22Rv1 (cell line): ENCODE measurements around the gene DAAM2.

Experiments
- H3K27ac ChIP-seq: fragments of 450-650 bp; 2 replicates; pipeline ENCODE4 v1.5.1; 2017
- CTCF ChIP-seq: fragments of 450-650 bp; IDR thresholded peaks from 2 replicates; pipeline ENCODE4 v1.5.1; 2017; ENCODE audit warnings: mild to moderate bottlenecking
- ZFX ChIP-seq: fragments of 450-650 bp; IDR thresholded peaks from 2 replicates; pipeline ENCODE4 v1.6.1; 2017; ENCODE audit warnings: antibody characterized with exemption, borderline replicate concordance

Gene DAAM2

DNA sequence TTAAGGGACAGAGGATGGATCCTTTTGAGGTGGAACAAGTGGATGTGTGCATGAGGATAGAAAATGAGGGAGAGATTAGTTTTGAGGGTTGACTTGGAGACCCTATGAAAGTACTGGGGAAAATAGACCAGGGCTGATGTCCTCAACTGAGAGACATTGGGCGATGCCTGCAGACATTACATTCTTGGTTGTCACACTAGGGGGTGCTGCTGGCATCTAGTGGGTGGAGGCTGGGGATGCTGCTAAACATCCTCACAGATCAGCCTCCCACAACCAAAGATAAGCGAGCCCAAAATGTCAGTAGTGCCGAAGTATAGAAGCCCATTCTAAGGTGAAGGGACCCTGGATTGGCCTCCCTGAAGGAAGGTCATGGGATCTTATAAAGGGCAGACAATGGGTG lies 78.8 kb downstream of the DAAM2 start:
- H3K27ac ChIP-seq = no peak overlapping the region
- TF ChIP-seq CTCF (peak; percentile 22; the same call in 1 of the 2 replicates), ZFX (no peak)

- H3K27ac ChIP-seq = no peak overlapping the region
- no peak for TF ChIP-seq CTCF
- no peak for TF ChIP-seq ZFX
Measured at GRCh38 chr6:39873439-39873838, 81.3 kb downstream of the DAAM2 start.

DNA sequence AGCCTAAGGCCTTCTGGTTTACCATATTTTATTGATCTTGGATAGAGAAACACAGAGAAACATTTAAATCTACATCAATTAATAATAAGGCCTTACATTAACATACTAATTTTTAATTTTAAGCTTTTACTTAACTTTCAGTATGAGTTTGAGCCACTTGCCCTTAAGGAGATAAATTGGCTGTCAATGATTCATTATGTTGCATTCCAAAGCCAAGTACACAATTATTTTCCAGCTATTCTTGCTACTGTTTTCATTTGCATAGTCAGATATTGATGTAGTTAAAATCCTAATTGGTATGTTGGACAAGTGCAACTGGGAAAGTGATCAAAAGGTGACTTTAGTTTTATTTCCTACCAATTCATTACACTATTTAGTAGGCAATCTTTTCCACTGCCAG lies 83.9 kb downstream of the DAAM2 start:
- TF ChIP-seq ZFX (no peak), CTCF (no peak)
- H3K27ac ChIP-seq = no peak overlapping the region

GRCh38 chr6:39876826-39877225 lies 84.7 kb downstream of the DAAM2 start:
- TF ChIP-seq CTCF (no peak), ZFX (no peak)

DNA sequence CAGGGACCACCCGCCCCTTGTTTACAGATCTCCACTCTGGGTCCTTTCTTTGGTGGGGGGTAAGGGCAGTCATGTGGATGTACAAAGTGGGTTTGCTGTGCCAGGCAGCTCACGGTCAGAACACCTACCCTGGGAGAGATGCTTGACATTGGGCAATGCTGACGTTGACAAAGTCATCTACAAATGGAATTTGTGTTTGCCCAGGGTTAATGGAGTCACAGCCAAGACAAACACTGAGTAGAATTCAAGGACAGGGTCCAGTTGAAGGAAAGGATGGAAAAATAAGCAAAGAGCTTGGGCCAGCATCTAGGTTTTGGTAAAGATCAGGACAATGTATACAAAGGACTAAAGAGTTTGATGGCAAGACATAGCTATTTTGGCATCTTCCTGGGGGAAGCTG lies 87.4 kb downstream of the DAAM2 start:
- no peak for TF ChIP-seq ZFX
- no peak for TF ChIP-seq CTCF
- no peak overlapping the region for H3K27ac ChIP-seq

More at GRCh38 chr6:39876826-39877225, 84.7 kb downstream of the DAAM2 start:
- H3K27ac ChIP-seq = no peak overlapping the region

DNA sequence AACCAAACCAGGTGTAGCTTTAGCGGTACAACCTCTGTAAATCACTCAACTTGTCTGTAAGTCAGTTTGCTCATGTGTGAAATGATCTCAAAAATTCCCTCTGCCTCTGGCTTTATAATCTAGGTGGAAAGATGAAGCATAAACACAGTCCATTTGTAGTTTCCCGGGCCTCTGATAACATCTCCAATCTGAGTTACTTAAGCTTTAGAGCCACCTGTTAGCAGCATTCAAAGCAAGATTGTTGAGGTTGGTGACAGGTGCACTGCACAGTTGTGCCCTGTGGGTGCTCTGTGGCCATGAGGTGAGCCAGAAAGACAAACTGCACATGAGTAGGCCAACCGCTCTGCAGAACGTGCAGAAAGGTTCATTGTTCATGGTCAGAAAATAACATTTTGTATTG lies 88.4 kb downstream of the DAAM2 start:
- H3K27ac ChIP-seq = no peak overlapping the region
- TF ChIP-seq ZFX (no peak), CTCF (no peak)

DNA sequence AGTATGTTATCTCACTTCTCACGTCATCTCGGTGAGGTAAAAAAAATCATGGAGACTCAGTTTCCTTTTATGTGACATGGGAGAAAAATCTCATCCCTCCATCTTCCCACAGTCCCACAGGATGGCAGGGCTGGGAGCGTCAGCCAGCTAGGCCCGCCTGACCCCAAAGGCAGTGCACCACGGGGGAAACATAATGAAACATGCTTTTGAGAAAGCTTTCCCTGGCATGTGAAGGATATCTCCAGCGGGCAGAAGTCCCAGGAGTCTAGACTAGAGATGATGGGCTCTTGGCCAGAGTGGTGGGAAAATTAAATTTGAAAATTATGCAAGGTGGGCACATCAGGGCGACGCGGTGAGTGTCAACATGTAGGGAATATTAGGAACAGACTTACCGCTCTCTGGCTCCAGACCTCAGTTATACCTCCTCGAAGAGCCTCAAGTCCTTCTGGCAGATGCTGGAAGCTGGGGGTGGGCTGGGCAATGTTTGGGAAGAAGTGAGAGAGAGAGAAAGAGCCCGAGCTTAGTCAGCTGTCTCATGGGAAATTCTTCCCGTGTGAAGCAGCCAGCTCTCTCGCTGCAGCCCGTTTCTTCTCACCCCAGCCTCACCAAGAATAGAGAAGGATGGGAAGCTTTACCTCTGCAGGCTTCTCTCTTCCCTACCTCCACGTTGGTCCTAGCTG lies 89.8 kb downstream of the DAAM2 start:
- no peak overlapping the region for H3K27ac ChIP-seq
- TF ChIP-seq ZFX (no peak), CTCF (no peak)
